Esophagus muscularis mucosa (tissue), 4 donors: Measurements from ENCODE around the gene TBX2. TPM values are rescaled to one million over a fixed set of nuclear protein-coding genes. Genes with fewer than 3 reads are reported as not detected.
"Not testable (repeated sequence)": the region's sequence is repeated elsewhere in the genome, so short reads cannot be mapped to it uniquely, and the experiment has no call there.

Experiments used
- DNase-seq: peaks from one replicate; pipeline ENCODE4 v3.0.0-alpha.2; 2017; ENCODE audit errors: extremely low spot score
- H3K27ac ChIP-seq, 4 donors: fragments of 200-600 bp; sonication (generic); replicated peaks in 1 of 4; 1 replicate in 3 of 4; 2 replicates in 1 of 4; pipeline ENCODE4 v1.5.1; 2016 to 2019; ENCODE audit warnings: mild to moderate bottlenecking in 1 of 4
- H3K27me3 ChIP-seq, 4 donors: fragments of 200-600 bp; sonication (generic); one replicate each; pipeline versions ENCODE4 v1.5.1 to v1.6.0; 2016 to 2019
- H3K36me3 ChIP-seq, 4 donors: fragments of 200-600 bp; sonication (generic); one replicate each; pipeline ENCODE4 v1.5.1; 2016 to 2019
- H3K4me1 ChIP-seq, 4 donors: fragments of 200-600 bp; sonication (generic); one replicate each; pipeline ENCODE4 v1.5.1; 2016 to 2019
- H3K4me3 ChIP-seq, 4 donors: fragments of 200-600 bp; sonication (generic); 1 replicate in 2 of 4; 2 replicates in 2 of 4; pipeline ENCODE4 v1.5.1; 2016 to 2019; ENCODE audit warnings: mild to moderate bottlenecking in 4 of 4, moderate library complexity in 1 of 4
- H3K9me3 ChIP-seq, 4 donors: fragments of 200-600 bp; sonication (generic); 1 replicate in 3 of 4; 2 replicates in 1 of 4; pipeline ENCODE4 v1.5.1; 2016 to 2019
- CTCF ChIP-seq, 3 experiments: fragments of 200-600 bp in 2 of 3; fragments of 450-650 bp in 1 of 3; sonication (generic) in 2 of 3; IDR thresholded peaks; one replicate each; pipeline ENCODE4 v1.5.1; 2017 to 2019; ENCODE audit warnings: antibody characterized with exemption in 3 of 3, mild to moderate bottlenecking in 2 of 3, moderate library complexity in 1 of 3
- EP300 ChIP-seq: sonication (generic); formaldehyde crosslinking; IDR thresholded peaks from one replicate; pipeline ENCODE4 v1.6.1; 2017; ENCODE audit warnings: antibody characterized with exemption
- POLR2A ChIP-seq: fragments of 450-650 bp; IDR thresholded peaks from one replicate; pipeline ENCODE4 v1.6.1; 2017; ENCODE audit warnings: antibody characterized with exemption, moderate library complexity, mild to moderate bottlenecking, low read depth
- POLR2AphosphoS5 ChIP-seq, 2 donors: sonication (generic); formaldehyde crosslinking; IDR thresholded peaks; one replicate each; pipeline ENCODE4 v1.6.1; 2017; ENCODE audit warnings: antibody characterized with exemption in 2 of 2
- WGBS: methylation state at CpG from one replicate; pipeline ENCODE4 v1.1.5; 2018; 5-methylcytosine and 5-hydroxymethylcytosine counted together
- intact Hi-C: fragments of 100-400 bp; cut with DNase I; formaldehyde crosslinking; loops from one replicate; pipeline ENCODE4 v1.15.1; 2023
- total RNA-seq, 4 donors: library from RNA; depleted of rRNA; stranded (reverse); fragments of >200 nt; gene quantifications; one replicate each; pipeline versions ENCODE4 v1.1.0 to v1.2.1, GENCODE V29; 2016

Gene TBX2
- total RNA-seq, 4 donors from 2014 or later: 17.9 to 42.6 (median 31.3) TPM

GRCh38 chr17:61447358-61447757 is 47.7 kb downstream of the TBX2 start:
- intact Hi-C loops: no loop called here
- Histone ChIP-seq H3K4me1 (peaks cover 9 to 13% (median 11%) of the 10 kb centered on the region in 4 donors), H3K9me3 (no peaks in the 10 kb centered on the region), H3K27ac (no peak overlapping the region), H3K4me3 (no peak overlapping the region), H3K27me3 (peaks cover 0 to 55% (median 18%) of the 10 kb centered on the region in 4 donors), H3K36me3 (no peaks in the 10 kb centered on the region)
- DNase-seq: peak; percentile 45
- TF ChIP-seq POLR2A: no peak

- Histone ChIP-seq H3K4me1 (peaks cover 10 to 17% (median 14%) of the 10 kb centered on the region in 4 donors), H3K27ac (no peak overlapping the region), H3K4me3 (no peak overlapping the region), H3K27me3 (peaks cover 0 to 59% (median 24%) of the 10 kb centered on the region in 4 donors), H3K9me3 (no peaks in the 10 kb centered on the region), H3K36me3 (no peaks in the 10 kb centered on the region)
- WGBS: 84% methylated on average over 2 of the region's 2 CpGs
- TF ChIP-seq EP300 (no peak), CTCF (IDR thresholded peaks at IDR 0.05) (no peak), POLR2AphosphoS5 (IDR thresholded peaks at IDR 0.05) (no peak), POLR2A (no peak)
- DNase-seq: peak; percentile 47
- intact Hi-C loops: no loop called here
Measured at GRCh38 chr17:61448042-61448441, 48.4 kb downstream of the TBX2 start.

- DNase-seq, intact Hi-C loops, H3K4me3 ChIP-seq, H3K27ac ChIP-seq, H3K36me3 ChIP-seq, H3K9me3 ChIP-seq: not testable (repeated sequence)
- peaks cover 0 to 57% (median 28%) of the 10 kb centered on the region in 4 donors for H3K27me3 ChIP-seq
- H3K4me1 ChIP-seq: peaks cover 13 to 17% (median 15%) of the 10 kb centered on the region in 4 donors
- WGBS: 86% methylated on average over 4 of the region's 4 CpGs
Measured at GRCh38 chr17:61449140-61449539, 49.5 kb downstream of the TBX2 start.

GRCh38 chr17:61449707-61450640 is 50.3 kb downstream of the TBX2 start:
- Histone ChIP-seq H3K36me3 (no peaks in the 10 kb centered on the region), H3K9me3 (peaks cover 0 to 4% (median 0%) of the 10 kb centered on the region in 4 donors), H3K4me3 (no peak overlapping the region), H3K27me3 (peaks cover 0 to 57% (median 36%) of the 10 kb centered on the region in 4 donors), H3K4me1 (peaks cover 19 to 24% (median 22%) of the 10 kb centered on the region in 4 donors), H3K27ac (no peak overlapping the region)
- WGBS: 90% methylated on average over 9 of the region's 9 CpGs
- intact Hi-C loops: no loop called here
- DNase-seq: peak; percentile 53
- TF ChIP-seq EP300 (no peak), CTCF (IDR thresholded peaks at IDR 0.05) (no peak), POLR2AphosphoS5 (IDR thresholded peaks at IDR 0.05) (no peak), POLR2A (no peak)

- Histone ChIP-seq H3K9me3 (peaks cover 0 to 4% (median 0%) of the 10 kb centered on the region in 4 donors), H3K27ac (no peak overlapping the region), H3K27me3 (peaks cover 0 to 60% (median 44%) of the 10 kb centered on the region in 4 donors), H3K4me1 (peaks cover 19 to 24% (median 22%) of the 10 kb centered on the region in 4 donors), H3K4me3 (peak overlapping the region in 1 of 4 donors; percentile 51), H3K36me3 (no peaks in the 10 kb centered on the region)
- DNase-seq: no peak
- 87% methylated on average over 19 of the region's 19 CpGs for WGBS
- intact Hi-C loops: no loop called here
- TF ChIP-seq POLR2AphosphoS5 (IDR thresholded peaks at IDR 0.05) (no peak), POLR2A (no peak), EP300 (no peak), CTCF (IDR thresholded peaks at IDR 0.05) (no peak)
Measured at GRCh38 chr17:61450641-61451537, 51.2 kb downstream of the TBX2 start.
